Brain microvascular endothelial cell (primary cell): ENCODE results near the gene APOF.
"Not testable (repeated sequence)": the region's sequence is repeated elsewhere in the genome, so short reads cannot be mapped to it uniquely, and the experiment has no call there.

Source experiments
- DNase-seq: peaks from one replicate; pipeline ENCODE4 v3.0.0-alpha.2; 2020
- H3K27ac ChIP-seq: fragments of 250-450 bp; sonication (Bioruptor Pico); 2 replicates; pipeline ENCODE4 v1.5.1; 2020; ENCODE audit warnings: mild to moderate bottlenecking, moderate library complexity
- H3K27me3 ChIP-seq: fragments of 250-450 bp; sonication (Bioruptor Pico); replicated peaks from 2 replicates; pipeline ENCODE4 v1.5.1; 2020; ENCODE audit warnings: mild to moderate bottlenecking
- H3K36me3 ChIP-seq: fragments of 250-450 bp; sonication (Bioruptor Pico); replicated peaks from 2 replicates; pipeline ENCODE4 v1.5.1; 2020; ENCODE audit warnings: mild to moderate bottlenecking
- H3K4me3 ChIP-seq: 2 replicates; pipeline ENCODE4 v1.5.1; 2011; ENCODE audit warnings: low read depth, mild to moderate bottlenecking, control low read depth, low read length, moderate library complexity
- in situ Hi-C: cut with HindIII; loops from 2 replicates; pipeline ENCODE4 v1.10.0; 2017; ENCODE audit warnings: low sequenced_read_pairs, low pct_ligation_motif_present
- TF ChIP-seq, protein P1 (sequence below): IDR thresholded peaks from 2 replicates; pipeline ENCODE4 v1.5.1; 2011; ENCODE audit warnings: low read depth, mild to moderate bottlenecking, moderate library complexity, low read length, control low read depth, inconsistent platforms; ENCODE audit errors: missing control alignments

APOF gene, protein sequence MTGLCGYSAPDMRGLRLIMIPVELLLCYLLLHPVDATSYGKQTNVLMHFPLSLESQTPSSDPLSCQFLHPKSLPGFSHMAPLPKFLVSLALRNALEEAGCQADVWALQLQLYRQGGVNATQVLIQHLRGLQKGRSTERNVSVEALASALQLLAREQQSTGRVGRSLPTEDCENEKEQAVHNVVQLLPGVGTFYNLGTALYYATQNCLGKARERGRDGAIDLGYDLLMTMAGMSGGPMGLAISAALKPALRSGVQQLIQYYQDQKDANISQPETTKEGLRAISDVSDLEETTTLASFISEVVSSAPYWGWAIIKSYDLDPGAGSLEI

DNA sequence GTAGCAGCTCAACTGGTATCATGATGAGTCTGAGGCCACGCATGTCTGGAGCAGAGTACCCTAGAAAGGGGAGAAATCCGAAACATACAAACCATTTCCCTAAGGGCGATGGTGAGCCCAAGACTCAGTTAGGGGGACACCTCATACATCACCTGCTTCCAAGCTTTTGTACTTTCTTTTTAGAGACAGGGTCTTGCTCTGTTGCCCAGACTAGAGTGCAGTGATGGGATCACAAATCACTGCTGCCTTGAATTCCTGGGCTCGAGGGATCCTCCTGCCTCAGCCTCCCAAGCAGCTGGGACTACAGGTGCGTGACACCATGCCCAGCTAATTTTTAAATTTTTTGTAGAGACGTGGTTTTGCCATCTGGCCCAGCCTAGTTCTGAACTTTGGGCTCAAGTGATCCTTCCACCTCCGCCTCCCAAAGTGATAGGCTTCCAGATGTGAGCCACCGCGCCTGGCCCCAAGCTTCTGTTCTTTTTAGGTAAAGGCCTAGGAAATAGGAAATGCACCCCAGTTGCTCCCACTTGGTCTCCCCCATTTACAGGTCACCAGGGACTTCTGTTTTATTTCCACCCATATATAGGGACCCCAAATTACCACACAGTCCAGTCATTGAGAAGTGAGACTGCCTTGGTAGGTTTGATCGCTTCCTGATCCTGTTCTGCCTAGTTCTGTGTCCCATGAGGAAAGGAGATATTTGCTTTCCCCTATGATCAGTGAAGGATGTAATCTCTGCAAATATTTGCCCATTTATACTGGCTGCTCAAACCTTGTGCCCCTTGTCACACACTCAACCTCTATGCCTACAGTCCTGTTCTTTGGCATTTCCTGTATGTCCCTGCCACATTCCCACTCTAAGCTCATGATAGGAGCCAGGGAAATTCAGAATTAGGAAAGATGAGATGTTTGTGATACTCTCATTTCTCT lies at the start of gene APOF:
TSS of gene APOF (minus strand) at position 728 of the 930 bp plus-strand sequence. CDS start at position 616, 112 bp downstream.
- no peaks in the 10 kb centered on the region for H3K36me3 ChIP-seq

DNA sequence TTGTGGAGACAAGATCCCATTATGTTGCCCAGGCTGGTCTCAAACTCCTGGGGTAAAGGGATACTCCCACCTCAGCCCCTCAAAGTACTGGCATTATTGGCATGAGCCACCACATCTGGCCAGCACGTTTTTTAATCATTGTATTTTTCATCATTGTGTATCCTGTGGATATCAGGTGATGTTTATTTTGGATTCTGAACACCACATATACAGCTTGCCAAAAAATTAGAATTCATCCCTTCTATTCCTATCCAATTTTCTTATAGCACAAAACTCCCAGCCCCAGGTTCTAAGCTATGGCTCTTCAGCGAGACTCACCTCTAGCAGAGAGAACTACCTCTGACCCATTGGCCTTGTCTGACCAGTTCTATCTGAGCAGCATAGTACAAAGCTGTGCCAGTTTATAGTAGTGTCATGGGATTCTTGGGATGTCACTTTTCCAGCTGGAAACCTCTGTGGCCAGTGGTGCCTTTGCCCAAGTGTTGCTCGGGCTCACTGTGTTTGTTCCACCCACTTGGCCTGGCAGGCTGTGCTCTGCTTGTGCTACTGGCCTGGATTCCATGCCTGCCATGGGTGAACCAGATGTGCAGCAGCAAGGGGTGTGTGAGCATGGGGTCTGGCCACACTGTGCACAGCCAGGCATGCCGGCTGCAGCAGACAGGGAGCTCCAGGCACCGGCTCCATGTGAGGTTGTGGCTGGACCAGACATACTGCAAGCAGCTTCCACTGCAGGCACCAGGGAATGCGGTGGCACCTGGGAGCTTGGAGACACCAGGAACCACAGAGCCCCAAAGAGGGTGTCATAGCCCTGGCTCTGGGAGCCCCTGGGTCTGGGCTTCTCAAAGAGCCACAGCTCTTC lies 49.4 kb upstream of the APOF start:
- no peak for DNase-seq
- in situ Hi-C loops: no loop called here
- no peaks in the 10 kb centered on the region for H3K27me3 ChIP-seq
- H3K4me3 ChIP-seq: no peak overlapping the region
- H3K27ac ChIP-seq: no peak overlapping the region
- TF ChIP-seq, protein P1, sequence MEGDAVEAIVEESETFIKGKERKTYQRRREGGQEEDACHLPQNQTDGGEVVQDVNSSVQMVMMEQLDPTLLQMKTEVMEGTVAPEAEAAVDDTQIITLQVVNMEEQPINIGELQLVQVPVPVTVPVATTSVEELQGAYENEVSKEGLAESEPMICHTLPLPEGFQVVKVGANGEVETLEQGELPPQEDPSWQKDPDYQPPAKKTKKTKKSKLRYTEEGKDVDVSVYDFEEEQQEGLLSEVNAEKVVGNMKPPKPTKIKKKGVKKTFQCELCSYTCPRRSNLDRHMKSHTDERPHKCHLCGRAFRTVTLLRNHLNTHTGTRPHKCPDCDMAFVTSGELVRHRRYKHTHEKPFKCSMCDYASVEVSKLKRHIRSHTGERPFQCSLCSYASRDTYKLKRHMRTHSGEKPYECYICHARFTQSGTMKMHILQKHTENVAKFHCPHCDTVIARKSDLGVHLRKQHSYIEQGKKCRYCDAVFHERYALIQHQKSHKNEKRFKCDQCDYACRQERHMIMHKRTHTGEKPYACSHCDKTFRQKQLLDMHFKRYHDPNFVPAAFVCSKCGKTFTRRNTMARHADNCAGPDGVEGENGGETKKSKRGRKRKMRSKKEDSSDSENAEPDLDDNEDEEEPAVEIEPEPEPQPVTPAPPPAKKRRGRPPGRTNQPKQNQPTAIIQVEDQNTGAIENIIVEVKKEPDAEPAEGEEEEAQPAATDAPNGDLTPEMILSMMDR: no peak
- H3K36me3 ChIP-seq: no peaks in the 10 kb centered on the region

More for the DNA sequence above, at the start of gene APOF:
- in situ Hi-C loops: no loop called here
- H3K4me3 ChIP-seq: no peak within 1 kb of the TSS
- no peak for DNase-seq
- TF ChIP-seq, protein P1: no peak
- no peaks in the 10 kb centered on the region for H3K27me3 ChIP-seq
- no peak within 1 kb of the TSS for H3K27ac ChIP-seq

DNA sequence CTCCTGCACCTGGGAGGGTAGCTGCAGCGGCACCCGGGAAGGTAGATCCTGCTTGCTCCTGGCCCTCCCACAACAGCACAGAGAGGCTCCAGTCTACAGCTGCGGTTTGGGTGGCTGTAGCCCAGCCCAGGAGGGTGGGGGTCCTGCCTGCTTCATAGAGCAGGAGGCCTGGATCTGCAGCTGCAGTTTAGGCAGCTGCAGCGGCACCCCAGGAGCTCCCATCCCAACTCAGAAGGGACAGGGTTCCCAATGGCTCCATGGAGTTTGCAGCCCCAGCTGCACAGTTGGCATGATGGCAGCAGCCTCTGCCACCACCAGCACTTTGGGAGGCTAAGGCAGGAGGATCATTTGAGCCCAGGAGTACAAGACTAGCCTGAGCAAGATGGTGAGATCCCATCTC lies 48.1 kb upstream of the APOF start:
- in situ Hi-C loops: no loop called here
- no peak for DNase-seq
- H3K4me3 ChIP-seq: no peak overlapping the region
- H3K27me3 ChIP-seq: no peaks in the 10 kb centered on the region
- H3K27ac ChIP-seq: no peak overlapping the region
- no peaks in the 10 kb centered on the region for H3K36me3 ChIP-seq
- TF ChIP-seq, protein P1: no peak

DNA sequence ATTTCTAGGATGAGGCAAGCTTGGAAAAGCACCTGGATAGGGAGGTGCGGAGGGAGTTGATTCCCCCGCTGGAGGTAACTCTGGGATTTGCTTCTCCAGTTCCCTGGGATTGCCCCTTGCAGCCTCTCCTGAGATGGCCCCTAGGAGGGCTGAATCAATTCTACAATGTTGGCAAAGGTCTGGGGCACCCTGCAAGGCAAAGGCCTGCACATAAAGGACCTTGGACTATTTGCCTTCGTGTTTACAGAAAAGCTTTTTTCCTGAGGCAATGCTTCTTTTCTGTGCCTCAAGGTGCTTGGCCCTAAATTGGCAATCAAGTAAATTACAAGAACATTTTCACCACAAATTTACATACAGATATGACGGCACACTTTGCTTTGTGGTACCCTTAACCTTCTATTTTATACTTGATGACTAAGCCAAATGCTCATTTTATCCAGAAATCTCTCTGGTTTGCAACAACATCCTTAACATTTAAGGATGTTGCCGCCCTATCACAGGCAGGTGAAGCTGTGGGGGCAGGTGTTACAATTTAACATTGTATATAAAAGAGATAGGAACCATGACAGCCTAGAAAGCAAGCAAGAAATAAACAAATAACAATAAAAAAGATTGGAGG lies 46.3 kb upstream of the APOF start:
- TF ChIP-seq, protein P1: no peak
- Histone ChIP-seq H3K27ac (no peak overlapping the region), H3K4me3 (no peak overlapping the region), H3K36me3 (no peaks in the 10 kb centered on the region), H3K27me3 (no peaks in the 10 kb centered on the region)
- DNase-seq: no peak
- in situ Hi-C loops: no loop called here

DNA sequence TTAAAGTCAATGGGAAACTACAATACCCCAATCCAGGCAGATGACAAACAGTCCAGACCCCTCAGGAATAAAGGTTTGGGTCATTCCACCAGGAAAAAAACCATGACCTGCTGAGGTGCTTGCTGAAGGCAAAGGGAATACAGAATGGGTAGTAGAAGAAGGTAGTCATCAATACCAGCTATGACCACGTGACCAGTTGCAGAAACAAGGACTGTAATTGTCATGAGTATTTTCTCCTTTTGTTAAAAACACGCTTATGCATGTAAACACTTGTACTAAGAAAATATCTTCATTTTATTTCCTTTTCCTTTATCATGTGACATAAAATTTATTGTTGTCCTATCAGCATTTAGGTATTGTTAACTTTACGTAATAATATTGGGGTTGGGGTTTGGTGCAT lies 41.6 kb upstream of the APOF start:
- H3K36me3 ChIP-seq, DNase-seq, H3K4me3 ChIP-seq, in situ Hi-C loops, H3K27ac ChIP-seq, H3K27me3 ChIP-seq: not testable (repeated sequence)

DNA sequence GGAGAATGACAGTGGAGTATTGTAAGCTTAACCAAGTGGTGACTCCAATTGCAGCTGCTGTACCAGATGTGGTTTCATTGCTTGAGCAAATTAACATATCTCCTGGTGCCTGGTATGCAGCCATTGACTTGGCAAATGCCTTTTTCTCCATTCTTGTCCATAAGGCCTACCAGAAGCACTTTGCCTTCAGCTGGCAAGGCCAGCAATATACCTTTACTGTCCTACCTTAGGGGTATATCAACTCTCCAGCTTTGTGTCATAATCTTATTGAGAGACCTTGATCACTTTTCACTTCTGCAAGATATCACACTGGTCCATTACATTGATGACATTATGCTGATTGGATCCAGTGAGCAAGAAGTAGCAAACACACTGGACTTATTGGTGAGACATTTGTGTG lies 39.0 kb upstream of the APOF start:
- in situ Hi-C loops, H3K36me3 ChIP-seq, H3K4me3 ChIP-seq, DNase-seq, H3K27ac ChIP-seq, H3K27me3 ChIP-seq: not testable (repeated sequence)

DNA sequence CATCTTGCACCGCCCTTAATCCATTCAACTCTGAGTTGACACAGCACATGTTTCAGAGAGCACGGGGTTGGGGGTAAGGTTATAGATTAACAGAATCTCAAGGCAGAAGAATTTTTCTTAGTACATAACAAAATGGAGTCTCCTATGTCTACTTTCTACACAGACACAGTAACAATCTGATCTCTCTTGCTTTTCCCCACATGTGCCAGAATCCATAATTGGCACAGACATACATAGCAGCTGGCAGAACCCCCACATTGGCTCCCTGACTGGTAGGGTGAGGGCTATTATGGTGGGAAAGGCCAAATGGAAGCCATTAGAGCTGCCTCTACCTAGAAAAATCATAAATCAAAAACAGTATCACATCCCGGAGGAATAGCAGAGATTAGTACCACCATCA lies 38.5 kb upstream of the APOF start:
- DNase-seq, H3K4me3 ChIP-seq, in situ Hi-C loops, H3K27ac ChIP-seq, H3K36me3 ChIP-seq, H3K27me3 ChIP-seq: not testable (repeated sequence)

DNA sequence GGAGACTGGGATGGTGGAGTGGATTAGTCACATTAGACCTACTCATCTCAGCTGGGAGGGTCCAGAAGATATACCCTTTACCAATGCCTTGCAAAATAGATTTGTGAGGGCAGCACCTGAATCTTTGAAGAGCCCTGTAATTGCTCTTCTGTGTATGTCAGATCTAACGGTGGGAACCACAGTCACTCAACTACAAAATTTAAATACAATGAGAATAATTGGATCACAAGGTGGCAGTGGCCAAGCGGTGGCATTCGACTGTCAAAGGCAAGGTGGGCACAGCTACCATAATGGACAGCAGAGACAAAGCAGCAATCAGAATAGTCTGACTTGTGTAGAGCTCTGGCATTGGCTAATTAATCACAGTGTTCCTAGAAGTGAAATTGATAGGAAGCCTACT lies 36.8 kb upstream of the APOF start:
- H3K27ac ChIP-seq, in situ Hi-C loops, DNase-seq, H3K4me3 ChIP-seq, H3K36me3 ChIP-seq, H3K27me3 ChIP-seq: not testable (repeated sequence)
